ENCODE results near the gene TBC1D22B. TPM values are rescaled to one million over a fixed set of nuclear protein-coding genes. Genes with fewer than 3 reads are reported as not detected.

The TBC1D22B gene
- total and polyA plus RNA-seq, 2 of the 13 experiments (the other 11 are each of a cell fraction or from before 2014, with no cell fraction given), result 9.7 to 12.9 TPM

GRCh38 chr6:37258405-37259105 is 983 bp downstream of the TBC1D22B start (continued):
- TF ChIP-seq DNMT3B (CRISPR knock-in tag; conservative IDR thresholded peaks at IDR 0.05) (no peak), ZNF775 (CRISPR knock-in tag; IDR thresholded peaks at IDR 0.05; ENCODE audit: borderline replicate concordance) (no peak), RXRB (CRISPR knock-in tag; IDR thresholded peaks at IDR 0.05; ENCODE audit: borderline replicate concordance) (no peak), GPN1 (CRISPR knock-in tag; IDR thresholded peaks at IDR 0.05; ENCODE audit: borderline replicate concordance) (no peak), KLF16 (CRISPR knock-in tag; IDR thresholded peaks at IDR 0.05) (no peak; a peak in 1 of 4 replicates), CTCF (CRISPR knock-in tag; IDR thresholded peaks at IDR 0.05) (peak; percentile 51), ZFP36L1 (CRISPR knock-in tag; IDR thresholded peaks at IDR 0.05) (0 out of 2 replicates have a peak, but pooled peaks have one; percentile 8), KDM2A (CRISPR knock-in tag; IDR thresholded peaks at IDR 0.05; ENCODE audit: borderline replicate concordance, low read depth) (no peak), ISX (CRISPR knock-in tag; conservative IDR thresholded peaks at IDR 0.05) (no peak), STAG1 (CRISPR knock-in tag; IDR thresholded peaks at IDR 0.05) (peak; percentile 37), ZNF510 (CRISPR knock-in tag; IDR thresholded peaks at IDR 0.05; ENCODE audit: low read depth) (0 out of 2 replicates have a peak, but pooled peaks have one; percentile 39), MED1 (CRISPR knock-in tag; IDR thresholded peaks at IDR 0.05) (0 out of 2 replicates have a peak, but pooled peaks have one; percentile 8), HNRNPK (IDR thresholded peaks at IDR 0.05; ENCODE audit: low read depth, low read length, poor library complexity, severe bottlenecking) (no peak)

All from HepG2 (cell line).